Activated naive CD4-positive, alpha-beta T cell treated with anti-CD3 and anti-CD28 coated beads, Interleukin-2, amount 10 ng/mL, durations not matched to agents 7 days and 5 days (primary cell): Measurements from ENCODE around the gene LARP1.

Source experiments
- CTCF ChIA-PET: fragments of 350-600 bp; sonication (Branson Sonifier 250); formaldehyde crosslinking; loops from one replicate; lab custom pipeline; 2021; ENCODE audit warnings: antibody characterized with exemption; lab: Charles Lee
- DNase-seq: peaks from one replicate; pipeline ENCODE4 v3.0.0-alpha.2; 2020
- H3K27ac Mint-ChIP-seq: one replicate; pipeline ENCODE4 v1.8.0; 2021; ENCODE audit warnings: mild to moderate bottlenecking, moderate library complexity, mixed read lengths
- H3K27me3 Mint-ChIP-seq: one replicate; pipeline ENCODE4 v1.8.0; 2021; ENCODE audit warnings: mild to moderate bottlenecking, mixed read lengths
- H3K36me3 Mint-ChIP-seq: one replicate; pipeline ENCODE4 v1.8.0; 2021; ENCODE audit warnings: mixed read lengths
- H3K4me1 Mint-ChIP-seq: one replicate; pipeline ENCODE4 v1.8.0; 2021; ENCODE audit warnings: mixed read lengths
- H3K4me3 Mint-ChIP-seq: one replicate; pipeline ENCODE4 v1.8.0; 2021; ENCODE audit warnings: mild to moderate bottlenecking, moderate library complexity, mixed read lengths
- H3K9me3 Mint-ChIP-seq: one replicate; pipeline ENCODE4 v1.8.0; 2021; ENCODE audit warnings: mixed read lengths

The LARP1 gene

GRCh38 chr5:154801083-154801482 is 45.9 kb downstream of the LARP1 start:
- Mint-ChIP-seq H3K4me3 (no peak overlapping the region), H3K27me3 (no peaks in the 10 kb centered on the region), H3K4me1 (peaks cover 21% of the 10 kb centered on the region), H3K36me3 (peaks cover 64% of the 10 kb centered on the region), H3K27ac (peak overlapping the region; percentile 58), H3K9me3 (no peaks in the 10 kb centered on the region)
- no peak for DNase-seq
- CTCF ChIA-PET: interaction anchor here (0.8 kb wide), 1 partner anchor 151 kb away, joined by 3 read pairs; no protein-coding TSS in a partner anchor

DNA sequence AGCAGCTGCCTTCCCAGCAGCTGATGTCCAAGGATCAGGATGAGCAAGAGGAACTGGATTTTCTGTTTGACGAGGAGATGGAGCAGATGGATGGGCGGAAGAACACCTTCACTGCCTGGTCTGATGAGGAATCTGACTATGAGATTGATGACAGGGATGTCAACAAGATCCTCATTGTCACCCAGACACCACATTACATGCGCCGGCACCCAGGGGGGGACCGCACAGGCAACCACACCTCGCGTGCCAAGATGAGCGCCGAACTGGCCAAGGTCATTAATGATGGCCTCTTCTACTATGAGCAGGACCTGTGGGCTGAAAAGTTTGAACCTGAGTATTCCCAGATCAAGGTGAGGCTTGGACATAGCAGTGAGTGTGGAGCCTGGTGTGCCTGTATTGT is 46.9 kb downstream of the LARP1 start:
- Mint-ChIP-seq H3K9me3 (no peaks in the 10 kb centered on the region), H3K36me3 (peaks cover 61% of the 10 kb centered on the region), H3K4me1 (peaks cover 21% of the 10 kb centered on the region), H3K27me3 (no peaks in the 10 kb centered on the region), H3K4me3 (no peak overlapping the region), H3K27ac (no peak overlapping the region)
- no peak for DNase-seq
- CTCF ChIA-PET: no interaction called here

DNA sequence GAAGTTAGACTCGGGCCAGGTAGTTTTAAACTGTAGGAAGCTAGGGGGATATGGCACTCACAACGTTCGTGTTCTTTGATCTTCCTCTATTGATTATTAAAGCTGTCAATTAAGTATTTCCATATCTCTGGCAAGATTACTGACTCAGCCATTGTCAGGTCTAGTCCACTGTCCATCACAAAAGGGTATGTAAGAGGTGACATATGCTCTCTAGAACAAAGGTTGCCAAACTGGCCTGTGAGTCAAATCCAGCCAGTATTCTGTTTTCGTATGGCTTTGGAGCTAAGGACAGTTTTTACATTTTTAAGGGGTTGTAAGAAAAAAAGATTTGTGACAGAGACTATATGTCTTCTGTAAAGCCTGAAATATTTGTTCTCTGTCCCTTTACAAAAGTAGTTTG is 51.0 kb downstream of the LARP1 start:
- Mint-ChIP-seq H3K27me3 (no peaks in the 10 kb centered on the region), H3K9me3 (no peaks in the 10 kb centered on the region), H3K36me3 (peaks cover 61% of the 10 kb centered on the region), H3K4me3 (no peak overlapping the region), H3K27ac (no peak overlapping the region), H3K4me1 (peaks cover 9% of the 10 kb centered on the region)
- CTCF ChIA-PET: interaction anchor here (1.1 to 1.2 kb wide), 2 partner anchors 11 to 156 kb away, joined by 3 read pairs; no protein-coding TSS in a partner anchor
- no peak for DNase-seq

DNA sequence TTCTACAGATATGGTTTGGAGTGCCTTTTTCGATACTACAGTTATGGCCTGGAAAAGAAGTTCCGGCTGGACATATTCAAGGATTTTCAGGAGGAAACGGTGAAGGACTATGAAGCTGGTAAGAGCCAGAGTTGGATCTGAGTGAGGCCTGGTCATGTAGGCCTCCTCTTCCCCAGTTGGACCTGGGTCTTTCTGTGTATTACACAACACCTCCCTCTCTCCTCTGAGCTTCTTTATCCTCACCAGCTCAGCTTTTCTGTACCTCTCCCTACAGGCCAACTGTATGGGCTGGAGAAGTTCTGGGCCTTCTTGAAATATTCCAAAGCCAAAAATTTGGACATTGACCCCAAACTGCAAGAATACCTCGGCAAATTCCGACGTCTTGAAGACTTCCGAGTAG is 56.1 kb downstream of the LARP1 start:
- CTCF ChIA-PET: interaction anchor here (1.1 kb wide), 3 partner anchors 53 to 161 kb away, joined by 3 to 7 read pairs (median 3); no protein-coding TSS in a partner anchor
- DNase-seq: no peak
- Mint-ChIP-seq H3K4me1 (peaks cover 32% of the 10 kb centered on the region), H3K27me3 (no peaks in the 10 kb centered on the region), H3K36me3 (peaks cover 68% of the 10 kb centered on the region), H3K9me3 (no peaks in the 10 kb centered on the region), H3K4me3 (no peak overlapping the region), H3K27ac (peak overlapping the region; percentile 42)

DNA sequence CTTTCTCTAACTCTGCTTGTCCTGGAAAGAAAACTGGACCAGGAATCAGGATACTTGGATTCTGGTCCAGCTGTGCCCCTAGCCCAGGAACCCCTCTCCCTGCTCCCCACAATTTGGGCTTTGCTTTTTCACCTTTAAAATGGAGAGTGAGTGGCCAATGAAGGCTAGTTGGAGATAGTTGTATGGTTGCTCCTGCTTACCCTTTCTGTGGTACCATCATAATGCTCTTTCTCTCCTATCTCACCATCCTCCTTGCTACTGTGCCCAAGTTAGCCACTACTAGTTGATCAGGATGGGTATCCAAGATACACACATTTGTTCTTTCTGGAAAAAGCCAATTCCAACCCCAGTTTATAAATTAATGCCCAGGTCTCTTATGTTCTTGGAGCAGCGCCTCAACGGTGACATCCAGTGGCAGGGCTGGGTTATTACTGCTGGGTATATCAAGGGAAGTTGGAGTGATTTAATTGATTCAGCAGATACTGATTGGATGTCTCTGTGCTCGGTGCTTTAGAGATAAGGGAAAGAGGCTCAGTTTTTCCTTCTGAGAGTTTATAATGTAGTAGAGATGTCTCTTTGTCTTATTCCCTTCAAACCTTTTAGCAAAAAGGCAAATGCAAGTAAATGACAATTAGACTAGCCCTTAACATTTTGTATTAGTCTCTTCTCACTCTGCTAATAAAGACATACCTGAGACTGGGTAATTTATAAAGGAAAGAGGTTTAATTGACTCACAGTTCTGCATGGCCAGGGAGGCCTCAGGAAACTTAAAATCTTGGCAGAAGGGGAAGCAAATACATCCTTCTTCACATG is 56.7 kb downstream of the LARP1 start:
- Mint-ChIP-seq H3K27me3 (no peaks in the 10 kb centered on the region), H3K4me1 (peaks cover 32% of the 10 kb centered on the region), H3K9me3 (no peaks in the 10 kb centered on the region), H3K4me3 (no peak overlapping the region), H3K27ac (peak overlapping the region; percentile 68), H3K36me3 (peaks cover 70% of the 10 kb centered on the region)
- peak; percentile 75 for DNase-seq
- CTCF ChIA-PET: interaction anchor here (1.1 kb wide), 3 partner anchors 54 to 162 kb away, joined by 3 to 7 read pairs (median 3); no protein-coding TSS in a partner anchor

- no peak for DNase-seq
- no peaks in the 10 kb centered on the region for H3K27me3 Mint-ChIP-seq
- CTCF ChIA-PET: interaction anchor here (0.7 to 1.5 kb wide), 2 partner anchors 27 to 163 kb away, joined by 3 to 4 read pairs; no protein-coding TSS in a partner anchor
- H3K4me3 Mint-ChIP-seq: no peak overlapping the region
- peaks cover 32% of the 10 kb centered on the region for H3K4me1 Mint-ChIP-seq
- H3K9me3 Mint-ChIP-seq: no peaks in the 10 kb centered on the region
- peak overlapping the region; percentile 89 for H3K27ac Mint-ChIP-seq
- H3K36me3 Mint-ChIP-seq: peaks cover 68% of the 10 kb centered on the region
Measured at GRCh38 chr5:154813158-154813557, 58.0 kb downstream of the LARP1 start.

GRCh38 chr5:154813736-154814135 is 58.6 kb downstream of the LARP1 start:
- Mint-ChIP-seq H3K27ac (peak overlapping the region; percentile 89), H3K27me3 (no peaks in the 10 kb centered on the region), H3K4me1 (peaks cover 36% of the 10 kb centered on the region), H3K36me3 (peaks cover 65% of the 10 kb centered on the region), H3K4me3 (no peak overlapping the region), H3K9me3 (no peaks in the 10 kb centered on the region)
- CTCF ChIA-PET: interaction anchor here (0.7 to 1.5 kb wide), 2 partner anchors 27 to 163 kb away, joined by 3 to 4 read pairs; no protein-coding TSS in a partner anchor
- peak; percentile 57 for DNase-seq

DNA sequence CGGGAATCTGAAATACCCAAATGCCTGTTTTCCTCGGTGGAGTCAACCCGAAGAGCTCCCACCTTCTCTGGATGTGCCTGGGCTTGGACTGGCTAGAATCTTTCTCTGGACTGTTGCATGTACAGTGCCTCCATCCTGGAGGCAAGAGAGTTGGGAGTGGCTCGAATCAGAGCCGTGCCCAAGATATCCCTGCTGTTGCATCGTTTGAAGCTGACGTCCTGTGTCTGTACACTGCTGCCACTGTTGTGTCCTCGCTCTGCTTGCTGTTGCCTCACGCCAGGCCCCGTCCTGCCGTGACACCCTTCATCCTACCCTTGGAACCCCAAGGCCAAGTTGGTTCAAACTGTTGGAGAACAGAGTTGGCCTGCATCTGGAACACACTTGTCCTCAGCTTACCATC is 59.8 kb downstream of the LARP1 start:
- Mint-ChIP-seq H3K36me3 (peaks cover 62% of the 10 kb centered on the region), H3K27me3 (no peaks in the 10 kb centered on the region), H3K4me1 (peaks cover 42% of the 10 kb centered on the region), H3K9me3 (no peaks in the 10 kb centered on the region), H3K4me3 (no peak overlapping the region), H3K27ac (peak overlapping the region; percentile 78)
- no peak for DNase-seq
- CTCF ChIA-PET: no interaction called here

DNA sequence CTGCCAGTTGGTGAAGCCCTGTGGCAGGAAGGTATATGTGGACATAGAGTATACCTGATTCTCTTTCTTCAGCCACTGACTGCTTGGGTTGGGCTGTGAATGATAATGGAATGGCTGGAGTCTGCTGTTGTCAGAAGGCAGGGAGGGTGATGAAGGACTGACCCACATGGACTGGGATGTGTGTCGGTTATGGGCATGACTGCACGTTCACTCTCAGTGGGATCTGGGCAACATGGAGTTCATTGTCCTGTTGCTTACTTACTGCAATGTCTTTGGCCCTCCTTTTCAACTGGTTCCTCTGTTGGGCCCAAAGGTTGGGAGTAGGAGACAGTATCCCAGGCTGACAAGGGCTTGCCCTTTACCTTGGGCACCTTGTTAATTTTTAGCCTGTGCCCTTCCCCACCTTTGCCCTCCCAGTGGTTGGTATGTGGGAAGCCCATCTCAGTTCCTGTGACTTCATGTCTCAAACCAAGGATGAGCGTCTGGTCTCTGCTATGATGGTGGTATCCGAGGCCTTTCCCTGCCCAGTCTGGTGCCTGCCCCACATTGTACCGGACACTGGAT is 60.6 kb downstream of the LARP1 start:
- CTCF ChIA-PET: no interaction called here
- no peaks in the 10 kb centered on the region for H3K9me3 Mint-ChIP-seq
- H3K4me1 Mint-ChIP-seq: peaks cover 42% of the 10 kb centered on the region
- no peak overlapping the region for H3K4me3 Mint-ChIP-seq
- peak overlapping the region; percentile 79 for H3K27ac Mint-ChIP-seq
- H3K36me3 Mint-ChIP-seq: peaks cover 63% of the 10 kb centered on the region
- DNase-seq: no peak
- H3K27me3 Mint-ChIP-seq: no peaks in the 10 kb centered on the region

DNA sequence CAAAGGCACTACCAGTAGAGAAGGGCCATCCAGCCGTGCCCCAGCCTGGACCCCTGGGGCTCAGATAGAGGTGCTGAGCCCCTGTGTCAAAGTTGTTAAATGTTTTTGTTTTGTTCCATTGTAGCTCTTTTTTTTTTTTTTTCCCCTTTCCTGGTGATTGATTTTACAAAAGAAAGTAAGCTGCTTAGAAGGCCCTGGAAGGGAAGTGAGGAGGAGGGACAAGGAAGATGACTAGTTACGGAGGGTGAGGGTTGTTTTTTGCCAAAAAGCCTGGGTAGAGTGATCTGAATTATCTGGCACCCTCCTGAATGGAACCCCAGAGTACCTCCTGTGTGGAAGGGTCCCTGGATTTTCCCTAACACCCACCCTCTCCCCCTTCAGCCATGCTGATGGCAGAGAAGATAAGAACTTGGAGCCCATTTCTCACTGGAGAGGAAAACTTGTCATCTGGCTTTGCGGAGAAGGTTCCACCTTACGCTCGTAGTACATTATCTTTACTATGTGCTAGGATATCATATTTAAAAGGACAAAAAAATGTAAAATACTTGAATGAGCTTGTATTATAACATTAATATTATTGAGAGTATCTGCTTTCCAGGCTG is 61.8 kb downstream of the LARP1 start:
- H3K4me3 Mint-ChIP-seq: no peak overlapping the region
- H3K27me3 Mint-ChIP-seq: no peaks in the 10 kb centered on the region
- no peaks in the 10 kb centered on the region for H3K9me3 Mint-ChIP-seq
- peak overlapping the region; percentile 58 for H3K27ac Mint-ChIP-seq
- CTCF ChIA-PET: no interaction called here
- H3K36me3 Mint-ChIP-seq: peaks cover 59% of the 10 kb centered on the region
- peaks cover 39% of the 10 kb centered on the region for H3K4me1 Mint-ChIP-seq
- DNase-seq: no peak

DNA sequence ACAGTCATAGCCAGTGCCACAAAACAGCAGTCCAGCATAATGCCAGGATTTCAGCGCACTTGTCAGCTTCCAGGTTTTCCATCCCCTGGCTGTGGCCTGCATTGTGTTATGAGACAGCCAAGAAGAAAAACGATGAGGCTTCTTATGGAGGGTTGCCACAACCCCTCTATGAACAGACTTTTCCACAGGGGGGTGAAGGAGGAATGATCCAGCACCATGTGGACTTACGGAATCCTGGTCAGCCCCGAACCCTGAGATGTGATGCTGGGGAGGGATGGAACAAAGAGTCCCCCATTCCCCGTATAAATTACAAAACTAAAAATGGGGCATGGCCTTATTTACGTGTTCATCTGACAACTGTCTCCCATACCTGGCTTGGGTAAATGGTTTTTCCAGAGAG is 62.6 kb downstream of the LARP1 start:
- peaks cover 52% of the 10 kb centered on the region for H3K36me3 Mint-ChIP-seq
- CTCF ChIA-PET: no interaction called here
- H3K27me3 Mint-ChIP-seq: no peaks in the 10 kb centered on the region
- no peak overlapping the region for H3K27ac Mint-ChIP-seq
- no peaks in the 10 kb centered on the region for H3K9me3 Mint-ChIP-seq
- H3K4me3 Mint-ChIP-seq: no peak overlapping the region
- DNase-seq: no peak
- H3K4me1 Mint-ChIP-seq: peaks cover 33% of the 10 kb centered on the region

- Mint-ChIP-seq H3K36me3 (peaks cover 51% of the 10 kb centered on the region), H3K4me3 (no peak overlapping the region), H3K9me3 (no peaks in the 10 kb centered on the region), H3K27me3 (no peaks in the 10 kb centered on the region), H3K27ac (peak overlapping the region; percentile 33), H3K4me1 (peaks cover 25% of the 10 kb centered on the region)
- no peak for DNase-seq
- CTCF ChIA-PET: no interaction called here
Measured at GRCh38 chr5:154818471-154819116, 63.4 kb downstream of the LARP1 start.

- no peak for DNase-seq
- Mint-ChIP-seq H3K27ac (no peak overlapping the region), H3K36me3 (peaks cover 50% of the 10 kb centered on the region), H3K4me1 (peaks cover 20% of the 10 kb centered on the region), H3K4me3 (no peak overlapping the region), H3K27me3 (no peaks in the 10 kb centered on the region), H3K9me3 (no peaks in the 10 kb centered on the region)
- CTCF ChIA-PET: no interaction called here
Measured at GRCh38 chr5:154819546-154819945, 64.4 kb downstream of the LARP1 start.

DNA sequence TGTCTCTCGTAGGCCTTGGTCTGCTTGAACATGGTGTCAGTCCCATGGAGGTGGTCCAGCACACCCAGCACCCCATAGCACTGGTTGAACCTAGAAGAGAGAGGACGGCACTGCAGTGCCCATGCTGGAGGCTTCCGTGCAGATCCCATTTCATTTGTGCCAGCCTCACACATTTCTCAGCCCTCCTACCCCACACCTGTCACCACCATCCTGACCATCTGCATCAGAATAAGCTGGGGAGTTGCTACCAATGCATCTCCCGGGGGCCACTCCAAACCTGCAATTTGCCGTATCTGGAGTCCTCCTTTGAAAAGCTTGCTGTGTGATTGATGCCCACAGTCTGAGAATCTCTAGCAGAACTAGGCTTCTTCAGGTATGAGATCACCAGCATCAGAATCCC is 65.2 kb downstream of the LARP1 start:
- H3K4me3 Mint-ChIP-seq: no peak overlapping the region
- peak overlapping the region; percentile 37 for H3K27ac Mint-ChIP-seq
- peaks cover 14% of the 10 kb centered on the region for H3K4me1 Mint-ChIP-seq
- peaks cover 42% of the 10 kb centered on the region for H3K36me3 Mint-ChIP-seq
- no peaks in the 10 kb centered on the region for H3K9me3 Mint-ChIP-seq
- H3K27me3 Mint-ChIP-seq: no peaks in the 10 kb centered on the region
- CTCF ChIA-PET: no interaction called here
- no peak for DNase-seq
